Mesothelial cell of epicardium (in vitro differentiated cells): ENCODE data around the gene HABP2. TPM values are rescaled to one million over a fixed set of nuclear protein-coding genes. Genes with fewer than 3 reads are reported as not detected.

ENCODE experiments used
- DNase-seq, 2 experiments: peaks; one replicate each; pipeline ENCODE4 v3.0.0; 2021; ENCODE audit warnings: low spot score in 2 of 2; ENCODE audit not compliant: unreplicated experiment in 2 of 2
- H3K27ac Mint-ChIP-seq: 2 replicates; pipeline ENCODE4 v1.8.0; 2021; ENCODE audit warnings: mixed read lengths
- H3K27me3 Mint-ChIP-seq: 2 replicates; pipeline ENCODE4 v1.8.0; 2021; ENCODE audit warnings: low read depth, mixed read lengths
- H3K36me3 Mint-ChIP-seq: 2 replicates; pipeline ENCODE4 v1.8.0; 2021; ENCODE audit warnings: mixed read lengths
- H3K4me1 Mint-ChIP-seq: 2 replicates; pipeline ENCODE4 v1.8.0; 2021; ENCODE audit warnings: mixed read lengths
- H3K4me3 Mint-ChIP-seq: 2 replicates; pipeline ENCODE4 v1.8.0; 2021; ENCODE audit warnings: mild to moderate bottlenecking, moderate library complexity, mixed read lengths
- H3K9me3 Mint-ChIP-seq: 2 replicates; pipeline ENCODE4 v1.8.0; 2021; ENCODE audit warnings: mixed read lengths
- CTCF ChIP-seq: fragments of 200-600 bp; sonication (generic); IDR thresholded peaks from one replicate; pipeline ENCODE4 v1.5.0; 2021; ENCODE audit warnings: antibody characterized with exemption; ENCODE audit not compliant: unreplicated experiment
- total RNA-seq: library from RNA; stranded (reverse); gene quantifications from 3 replicates; pipeline ENCODE4 v1.2.1, GENCODE V29; 2021

Gene HABP2
- total RNA-seq, 1 donor from 2014 or later: not detected

- Mint-ChIP-seq H3K4me3 (no peak overlapping the region), H3K9me3 (no peaks in the 10 kb centered on the region), H3K4me1 (peaks cover 1% of the 10 kb centered on the region), H3K27ac (no peak overlapping the region), H3K36me3 (no peaks in the 10 kb centered on the region), H3K27me3 (peaks cover 17% of the 10 kb centered on the region)
- TF ChIP-seq CTCF: no peak
- DNase-seq: no peak
Measured at GRCh38 chr10:113540845-113541548, 11.9 kb upstream of the HABP2 start.

GRCh38 chr10:113541549-113541927 lies 11.3 kb upstream of the HABP2 start:
- no peak for TF ChIP-seq CTCF
- H3K36me3 Mint-ChIP-seq: no peaks in the 10 kb centered on the region
- H3K27ac Mint-ChIP-seq: no peak overlapping the region
- peaks cover 21% of the 10 kb centered on the region for H3K27me3 Mint-ChIP-seq
- no peak overlapping the region for H3K4me3 Mint-ChIP-seq
- no peak for DNase-seq
- no peaks in the 10 kb centered on the region for H3K9me3 Mint-ChIP-seq
- peaks cover 1% of the 10 kb centered on the region for H3K4me1 Mint-ChIP-seq

- Mint-ChIP-seq H3K9me3 (no peaks in the 10 kb centered on the region), H3K4me3 (no peak overlapping the region), H3K36me3 (no peaks in the 10 kb centered on the region), H3K27me3 (peaks cover 22% of the 10 kb centered on the region), H3K4me1 (peaks cover 1% of the 10 kb centered on the region), H3K27ac (no peak overlapping the region)
- no peak for TF ChIP-seq CTCF
- DNase-seq: no peak
Measured at GRCh38 chr10:113543107-113543955, 9.5 kb upstream of the HABP2 start.

- no peak overlapping the region for H3K4me3 Mint-ChIP-seq
- no peaks in the 10 kb centered on the region for H3K9me3 Mint-ChIP-seq
Measured at GRCh38 chr10:113544392-113544791, 8.5 kb upstream of the HABP2 start.

GRCh38 chr10:113547426-113547825 lies 5.4 kb upstream of the HABP2 start:
- no peaks in the 10 kb centered on the region for H3K4me1 Mint-ChIP-seq
- no peak for TF ChIP-seq CTCF
- H3K9me3 Mint-ChIP-seq: no peaks in the 10 kb centered on the region
- H3K27ac Mint-ChIP-seq: no peak overlapping the region
- H3K4me3 Mint-ChIP-seq: no peak overlapping the region
- H3K27me3 Mint-ChIP-seq: peaks cover 20% of the 10 kb centered on the region
- no peak for DNase-seq
- H3K36me3 Mint-ChIP-seq: no peaks in the 10 kb centered on the region

More at GRCh38 chr10:113544392-113544791, 8.5 kb upstream of the HABP2 start:
- TF ChIP-seq CTCF: no peak
- Mint-ChIP-seq H3K27me3 (peaks cover 22% of the 10 kb centered on the region), H3K27ac (no peak overlapping the region), H3K4me1 (peaks cover 1% of the 10 kb centered on the region), H3K36me3 (no peaks in the 10 kb centered on the region)
- no peak for DNase-seq
